G401.6 (cell line): ENCODE data around the gene EFR3B.
"Not testable (repeated sequence)": the region's sequence is repeated elsewhere in the genome, so short reads cannot be mapped to it uniquely, and the experiment has no call there.

Source experiments
- FAIRE-seq: peaks from 2 replicates; lab custom pipeline; 2012; peaks lifted over from hg19 to GRCh38; lab: Jason Lieb, UNC

Gene EFR3B

DNA sequence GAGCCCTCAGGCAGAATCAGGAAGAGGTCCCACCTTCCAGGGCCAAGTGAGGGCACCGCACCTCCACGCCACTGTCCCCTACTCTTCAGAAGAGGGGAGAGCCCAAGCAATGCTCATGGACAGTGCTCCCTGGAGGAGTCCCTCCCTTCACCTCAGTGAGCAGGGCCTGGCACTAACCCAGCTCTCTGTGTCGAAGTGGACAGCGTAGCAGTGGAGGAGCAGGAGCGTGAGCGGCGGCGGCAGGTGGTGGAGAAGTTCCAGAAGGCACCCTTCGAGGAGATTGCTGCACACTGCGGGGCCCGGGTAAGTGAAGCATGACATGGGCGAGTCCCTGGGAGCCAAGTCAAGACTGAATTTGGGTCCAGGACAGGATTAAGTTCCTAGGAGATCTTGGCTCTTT is 109.8 kb downstream of the EFR3B start:
- FAIRE-seq, result no peak

DNA sequence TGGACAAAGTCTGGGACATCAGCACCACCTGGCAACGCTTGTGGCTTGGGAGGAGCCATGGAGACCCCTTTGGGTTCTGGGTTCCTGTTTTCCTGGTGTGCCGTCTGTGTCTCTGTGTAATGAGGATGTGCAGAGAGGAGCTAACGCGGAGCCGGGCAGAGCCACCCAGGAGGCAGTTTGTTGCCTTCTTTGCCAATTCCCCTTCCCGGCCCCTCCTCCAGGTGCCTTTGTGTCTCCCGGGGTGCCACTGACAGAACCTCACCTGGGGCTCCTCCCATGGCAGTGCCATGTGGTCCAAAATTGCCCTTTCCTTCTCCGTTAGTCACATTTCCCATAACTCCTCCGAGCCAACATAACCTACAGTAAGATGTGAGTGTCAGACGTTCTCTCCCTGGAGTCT is 113.5 kb downstream of the EFR3B start:
- FAIRE-seq, result no peak

DNA sequence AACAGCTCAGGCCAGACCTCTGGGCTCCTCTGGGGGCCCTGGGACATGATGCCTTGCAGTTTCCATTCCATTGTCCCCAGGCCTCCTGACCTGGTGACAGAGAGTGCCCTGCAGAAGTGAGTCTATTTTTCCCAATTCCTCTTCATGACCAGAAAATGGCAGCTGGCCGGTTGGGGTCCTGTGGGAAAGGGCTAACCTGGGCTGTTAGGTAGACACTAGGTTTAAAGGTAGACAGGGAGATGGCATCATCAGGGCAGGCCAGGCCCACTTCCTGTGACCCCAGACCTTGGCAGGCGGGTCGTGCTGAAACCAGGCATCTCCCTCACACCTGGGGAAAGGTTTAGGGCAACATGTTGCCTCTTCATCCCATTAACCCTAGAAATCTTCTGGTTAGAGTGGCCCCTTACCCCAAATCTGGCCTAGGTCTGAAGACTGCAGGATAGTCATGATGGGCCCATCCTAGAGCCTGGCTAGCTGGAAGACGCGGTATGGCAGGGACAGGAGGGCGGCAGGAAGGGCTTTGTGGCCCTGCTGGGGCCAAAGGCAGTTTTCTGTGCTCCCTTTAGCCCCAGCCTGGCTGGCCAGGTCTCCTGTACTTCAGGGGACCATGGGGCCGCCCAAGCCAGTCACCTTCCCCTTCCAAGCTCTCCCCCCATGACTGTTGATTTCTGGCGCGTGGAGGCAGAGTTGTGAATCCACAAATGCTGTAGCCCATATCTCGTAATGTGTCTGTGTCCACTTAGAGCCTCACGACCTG is 116.4 kb downstream of the EFR3B start:
- FAIRE-seq, result no peak

DNA sequence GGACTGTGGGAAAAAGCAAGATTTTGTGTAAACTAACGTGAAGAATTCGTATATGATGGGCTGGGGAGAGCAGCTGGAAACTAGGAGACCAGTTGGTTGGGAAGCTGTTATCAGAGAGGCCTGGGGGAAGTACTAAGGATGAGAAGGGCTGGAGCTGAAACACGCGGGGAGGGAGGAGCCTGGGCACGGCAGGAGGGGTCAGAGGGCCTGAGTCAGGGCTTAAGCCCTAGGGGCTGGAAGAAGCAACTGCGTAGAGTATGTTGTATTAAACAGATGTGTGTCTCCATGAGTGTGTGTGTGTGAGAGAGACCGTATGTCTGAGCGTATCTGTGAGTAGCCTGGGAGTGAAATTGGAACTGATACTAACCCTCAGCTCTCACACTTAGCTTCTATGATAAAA is 118.1 kb downstream of the EFR3B start:
- no peak for FAIRE-seq

DNA sequence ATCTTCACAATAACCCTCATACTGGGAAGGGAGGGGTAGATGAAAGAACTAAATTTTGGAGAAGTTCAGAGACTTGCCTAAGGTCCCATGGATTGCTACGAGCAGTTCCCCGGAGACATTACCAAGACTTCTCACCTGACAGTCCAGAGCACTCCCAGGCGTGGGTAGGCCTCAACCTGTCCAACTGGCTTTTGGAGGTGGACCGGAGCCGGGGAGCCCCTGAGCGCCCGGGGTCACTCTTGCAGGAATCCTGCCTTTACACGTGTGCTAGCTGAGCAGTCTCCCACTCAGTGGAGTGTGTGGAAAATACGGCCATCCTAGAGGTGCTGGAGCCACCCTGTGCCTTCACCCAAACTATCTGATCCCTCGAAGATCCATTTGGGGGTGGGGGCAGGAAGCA is 118.5 kb downstream of the EFR3B start:
- no peak for FAIRE-seq

DNA sequence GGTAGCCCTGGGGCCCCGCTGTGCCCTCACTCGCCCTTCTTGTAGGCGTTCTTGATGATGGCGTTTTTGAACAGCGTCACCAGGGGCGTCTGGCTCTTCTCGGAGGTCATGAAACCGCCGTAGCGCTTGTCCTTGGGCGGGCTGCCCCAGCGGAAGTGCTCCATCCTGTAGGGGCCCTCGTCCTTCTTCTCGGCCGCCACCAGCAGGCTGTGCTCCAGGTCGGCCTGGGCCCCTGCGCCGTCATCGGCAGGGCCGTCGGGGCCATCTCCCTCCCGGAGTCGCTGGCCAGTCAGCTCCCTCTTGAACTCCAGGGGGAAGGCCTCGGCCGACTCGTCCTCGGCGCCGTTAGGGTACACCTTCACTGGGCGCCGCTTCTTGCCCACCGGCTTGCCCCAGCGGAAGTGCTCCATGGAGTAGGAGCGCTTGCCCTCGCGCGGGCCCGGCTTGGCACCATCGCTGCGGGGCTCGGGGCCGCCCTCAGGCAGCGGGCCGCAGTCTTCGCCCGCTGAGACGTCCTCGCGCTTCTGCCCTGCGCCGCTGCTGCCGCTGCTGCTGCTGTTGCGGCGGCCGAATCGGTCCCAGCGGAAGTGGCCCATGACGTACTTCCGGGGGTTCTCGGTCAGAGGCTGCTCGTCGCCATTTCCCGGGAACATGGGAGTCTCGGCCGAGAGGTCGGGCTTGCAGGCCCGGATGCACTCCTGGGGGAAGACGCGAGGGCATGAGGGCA is 119.3 kb downstream of the EFR3B start:
- FAIRE-seq, result no peak

DNA sequence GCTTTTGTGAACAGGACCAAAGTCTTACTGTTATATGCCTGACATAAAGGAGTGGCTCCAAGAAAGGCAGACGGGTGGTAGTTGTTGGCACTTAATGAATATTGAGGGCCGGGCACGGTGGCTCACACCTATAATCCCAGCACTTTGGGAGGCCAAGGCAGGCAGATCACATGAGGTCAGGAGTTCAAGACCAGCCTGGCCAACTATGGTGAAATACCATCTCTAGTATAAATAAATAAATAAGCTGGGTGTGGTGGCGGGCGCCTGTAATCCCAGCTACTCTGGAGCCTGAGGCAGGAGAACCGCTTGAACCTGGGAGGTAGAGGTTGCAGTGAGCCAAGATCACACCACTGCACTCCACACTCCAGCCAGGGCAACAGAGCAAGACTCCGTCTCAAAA is 120.2 kb downstream of the EFR3B start:
- not testable (repeated sequence) for FAIRE-seq

DNA sequence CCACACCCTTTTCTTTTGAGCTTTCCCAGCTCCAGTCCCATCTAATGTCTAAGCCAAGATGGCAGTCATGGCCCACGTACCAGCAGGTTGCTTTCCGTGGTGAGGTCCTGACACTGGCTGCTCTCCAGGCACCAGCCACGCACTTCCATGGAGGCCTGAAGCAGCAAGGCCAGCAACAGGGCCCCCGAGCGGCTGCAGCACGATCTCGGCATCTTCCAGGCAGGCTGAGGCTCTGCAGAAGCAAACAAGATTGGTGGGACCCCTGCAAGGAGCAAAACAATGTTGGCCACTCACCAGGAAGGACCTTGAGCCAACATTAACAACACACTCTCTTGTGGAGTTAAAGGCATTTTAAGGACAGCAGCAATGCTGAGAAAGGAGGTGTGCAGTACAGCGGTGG is 122.7 kb downstream of the EFR3B start:
- no peak for FAIRE-seq

DNA sequence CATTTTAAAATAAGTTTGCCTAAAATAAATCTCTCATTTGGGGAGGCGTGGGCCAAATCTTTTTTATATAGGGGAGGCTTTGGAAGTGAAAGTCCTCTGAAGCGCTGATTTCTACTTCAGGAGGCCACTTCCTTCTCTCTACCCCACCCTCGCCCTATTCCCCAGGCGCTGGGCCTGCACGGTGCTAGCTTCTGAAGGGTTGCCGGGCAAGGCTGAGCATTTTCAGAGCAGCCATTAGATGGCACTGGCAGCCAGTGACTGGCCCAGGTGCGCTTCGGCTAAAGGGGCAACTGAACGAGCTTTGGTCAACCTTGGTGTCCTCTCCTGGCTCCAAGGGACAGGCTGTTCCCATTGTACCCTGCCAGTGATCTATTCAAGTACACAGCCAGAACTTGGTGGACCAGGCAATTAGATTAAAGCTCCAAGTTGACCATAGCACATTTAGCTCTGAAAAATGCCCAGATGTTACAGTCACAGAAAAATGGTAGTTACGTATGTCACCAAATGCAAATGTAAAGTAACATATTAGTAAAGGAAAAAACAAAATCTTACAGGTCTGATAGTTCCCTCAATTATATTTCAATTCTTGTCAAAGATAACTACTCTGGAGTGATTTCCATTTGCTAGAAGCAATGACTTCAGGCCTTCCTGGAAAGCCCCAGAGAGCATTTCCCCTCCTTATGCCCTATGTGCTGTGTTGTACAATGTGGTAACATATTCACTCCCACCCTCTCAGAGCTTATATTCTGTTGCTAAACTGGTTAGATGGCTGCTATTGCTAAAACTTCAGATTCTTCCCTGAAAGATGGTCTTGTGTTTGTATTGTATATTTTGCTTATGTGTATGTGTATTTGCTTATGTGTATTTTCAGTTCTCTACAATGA is 124.4 kb downstream of the EFR3B start:
- FAIRE-seq, result no peak

DNA sequence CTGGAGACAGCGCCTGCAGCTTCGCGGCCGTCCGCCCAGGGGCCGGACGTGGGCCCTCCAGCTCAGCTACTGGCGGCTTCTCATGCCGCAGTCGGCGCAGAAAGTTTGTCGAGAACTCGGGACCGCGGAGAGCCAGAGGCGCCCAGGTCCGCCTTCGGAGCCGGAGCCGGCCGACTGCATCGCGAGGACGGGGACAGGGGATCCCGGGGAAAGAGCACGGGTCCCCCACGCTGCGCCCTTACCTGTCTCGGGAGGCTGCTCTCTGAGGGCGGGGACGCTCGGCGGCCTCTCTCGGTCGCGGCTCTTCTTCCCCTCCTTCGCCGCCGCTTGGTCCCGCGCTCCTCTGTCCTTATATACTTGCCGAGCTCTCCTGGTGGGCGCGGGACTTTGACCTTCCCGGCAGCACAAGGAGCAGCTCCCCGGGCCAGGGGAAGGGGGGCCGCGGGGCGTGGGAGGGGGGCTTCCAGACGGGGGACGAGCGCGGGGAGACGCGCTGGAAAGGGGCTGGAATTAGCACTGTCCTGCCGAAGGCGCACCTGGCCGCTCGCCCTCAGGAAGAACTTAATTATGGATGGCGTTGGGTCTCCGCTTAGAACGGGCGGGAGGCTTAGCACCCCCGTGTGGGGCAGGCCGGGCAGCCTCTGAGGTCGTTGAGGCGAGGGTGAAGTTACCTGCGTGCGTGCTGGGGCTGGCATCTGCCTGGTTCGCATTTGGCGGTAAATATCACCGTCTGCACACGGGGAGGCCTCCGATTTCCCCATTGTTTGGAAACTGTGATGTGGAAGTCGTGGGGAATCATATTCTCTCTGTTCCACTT is 126.6 kb downstream of the EFR3B start, which contains the start of gene POMC:
Gene POMC, minus strand, starts transcription at position 325 of the 817 bp plus-strand sequence. CDS start 3,808 bp downstream, outside the sequence.
- no peak for FAIRE-seq

DNA sequence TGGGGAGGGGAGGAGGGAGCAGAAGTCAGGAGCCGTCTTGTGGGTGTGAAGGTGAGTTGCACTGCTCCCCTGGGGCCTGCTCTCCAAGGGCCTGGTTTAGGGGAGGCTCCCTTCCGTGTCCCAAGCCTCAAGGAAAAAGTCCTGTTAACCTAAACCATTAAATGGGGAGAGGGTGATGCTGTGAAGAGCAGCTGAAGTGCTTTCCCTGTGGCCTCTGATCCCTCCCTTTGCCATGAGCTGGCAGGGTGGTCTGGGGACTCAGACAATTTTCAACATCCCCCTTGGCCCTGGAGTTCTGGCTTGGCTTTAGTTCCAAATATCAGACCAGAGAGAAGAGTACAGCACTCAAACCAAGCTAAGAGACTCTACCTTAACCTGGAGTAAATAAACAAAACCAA is 127.2 kb downstream of the EFR3B start:
- no peak for FAIRE-seq

DNA sequence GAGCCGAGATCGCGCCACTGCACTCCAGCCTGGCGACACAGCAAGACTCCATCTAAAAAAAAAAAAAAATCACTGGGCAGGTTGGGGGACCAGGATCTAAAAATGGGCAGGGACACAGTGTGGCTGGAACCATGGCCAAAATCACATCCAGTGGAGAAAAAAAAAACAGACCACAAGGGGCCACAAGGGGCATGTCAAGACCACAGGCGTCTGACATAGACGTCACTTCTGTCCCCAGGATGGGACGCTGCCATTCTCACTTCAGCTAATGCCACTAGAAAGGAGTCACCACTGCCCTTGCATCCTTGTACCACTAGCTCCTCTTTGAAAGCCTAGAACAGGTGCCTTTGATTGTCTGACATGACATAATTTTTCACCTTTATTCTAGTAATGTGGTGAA is 129.0 kb downstream of the EFR3B start:
- FAIRE-seq, result no peak

DNA sequence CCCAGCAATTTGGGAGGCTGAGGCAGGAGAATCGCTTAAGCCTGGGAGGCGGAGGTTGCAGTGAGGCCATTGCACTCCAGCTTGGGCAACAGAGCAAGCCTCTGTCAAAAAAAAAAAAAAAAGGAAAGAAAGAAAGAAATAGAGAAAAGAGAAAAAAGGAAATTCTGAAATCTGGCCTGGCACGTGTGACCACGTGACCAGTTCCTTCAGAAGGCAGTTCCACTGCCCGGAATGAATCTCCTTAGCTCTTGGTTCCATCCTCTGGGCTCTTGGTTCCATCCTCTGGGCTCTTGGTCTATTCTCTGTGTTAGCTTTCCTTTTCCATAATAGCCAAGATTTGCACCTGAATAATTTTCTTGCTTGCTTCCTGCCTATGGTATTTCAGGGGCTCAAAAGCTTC is 131.8 kb downstream of the EFR3B start:
- FAIRE-seq, result no peak

DNA sequence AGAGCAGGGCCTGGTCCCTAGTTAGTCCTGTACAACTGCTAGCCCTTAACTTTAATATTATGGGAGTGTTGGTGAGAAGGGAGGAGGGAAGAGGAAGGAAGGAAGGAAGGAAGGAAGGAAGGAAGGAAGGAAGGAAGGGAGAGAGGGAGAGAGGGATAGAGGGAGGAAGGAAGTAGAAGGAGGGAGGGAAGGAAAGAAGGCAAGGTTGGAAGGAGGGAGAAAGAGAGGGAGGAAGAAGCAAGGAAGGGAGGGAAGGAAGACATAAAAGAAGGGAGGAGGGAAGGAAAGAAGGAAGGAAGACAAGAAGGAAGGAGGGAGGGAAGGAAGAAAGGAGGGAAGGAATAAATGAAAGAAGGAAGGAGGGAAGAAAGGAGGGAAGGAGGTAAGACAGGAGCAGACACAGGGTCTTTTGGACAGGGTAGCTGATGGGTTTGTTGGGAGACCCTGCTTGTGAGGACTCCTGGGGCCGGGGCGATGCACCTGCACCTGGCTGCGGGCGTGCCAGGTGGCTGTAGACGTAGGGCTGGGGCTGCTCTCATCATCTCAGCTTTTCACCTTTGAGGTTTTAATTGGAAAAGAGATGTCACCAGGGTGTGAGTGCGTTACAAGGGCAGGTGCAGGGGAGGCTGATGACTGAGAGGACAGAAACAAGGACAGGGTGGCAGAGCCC is 132.5 kb downstream of the EFR3B start:
- no peak for FAIRE-seq

DNA sequence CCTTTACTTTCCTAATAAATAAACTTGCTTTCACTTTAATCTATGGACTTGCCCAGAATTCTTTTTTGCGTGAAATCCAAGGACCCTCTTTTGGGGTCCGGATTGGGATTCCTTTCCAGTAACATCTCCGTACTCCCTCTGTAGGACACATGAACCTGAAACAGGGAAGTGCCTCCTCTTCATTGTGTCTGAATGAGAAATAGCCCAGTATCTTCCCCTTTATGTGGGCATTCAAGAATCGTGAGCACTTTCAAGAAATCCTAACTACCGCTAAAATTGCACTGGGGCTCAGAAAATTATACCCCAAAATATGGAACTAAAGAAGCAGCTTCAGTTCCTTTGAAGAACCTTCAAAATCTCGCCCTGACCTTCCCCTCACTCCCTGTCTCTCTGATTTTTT is 134.3 kb downstream of the EFR3B start:
- FAIRE-seq, result no peak

DNA sequence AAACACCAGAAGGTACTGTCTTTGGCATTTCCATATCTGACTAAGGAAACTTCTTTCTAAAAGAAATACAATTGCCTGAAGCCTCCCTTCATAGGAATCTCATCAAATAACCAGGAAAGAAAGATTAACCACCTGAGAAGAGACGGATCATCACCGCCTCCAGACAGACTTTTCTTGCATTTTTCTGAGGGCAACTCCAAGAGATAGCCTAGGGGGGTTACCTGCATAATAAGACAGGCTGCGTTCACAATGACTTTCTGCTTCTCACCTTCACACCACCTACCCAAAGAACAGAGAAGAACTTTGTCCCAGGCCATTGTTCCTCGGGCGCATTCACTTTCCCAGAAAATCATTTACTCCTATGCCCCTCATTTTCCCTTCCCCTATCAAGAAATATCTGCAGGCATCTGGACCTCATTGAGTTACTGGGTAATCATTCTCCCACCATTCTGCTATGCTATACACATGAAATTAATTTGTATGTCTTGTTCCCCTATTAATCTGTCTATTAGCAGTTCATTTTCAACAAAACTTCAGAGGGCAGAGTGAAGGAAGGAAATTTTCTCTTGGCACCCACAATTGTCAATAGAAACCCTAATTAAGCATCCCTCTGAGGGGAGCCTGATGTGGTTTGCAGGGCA is 134.8 kb downstream of the EFR3B start:
- no peak for FAIRE-seq

DNA sequence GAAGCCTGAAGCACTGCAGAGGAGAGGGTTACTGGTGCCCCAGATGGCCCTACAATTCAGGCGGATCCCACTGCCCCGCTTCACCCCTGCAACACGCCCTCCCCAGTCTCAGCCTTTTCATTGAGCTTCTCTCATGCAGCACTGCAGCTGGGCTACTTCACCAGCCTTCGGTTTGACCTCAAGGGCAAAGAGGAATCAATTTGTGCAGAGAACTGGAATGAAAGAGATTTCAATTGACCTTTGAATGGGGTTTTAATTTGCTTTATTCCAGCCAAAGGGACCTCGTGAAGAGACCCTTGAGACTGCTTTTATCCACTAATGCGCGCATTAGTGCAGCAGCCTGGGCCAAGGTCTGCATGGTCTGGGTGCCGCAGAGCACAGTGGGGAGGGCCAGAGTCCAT is 135.3 kb downstream of the EFR3B start:
- FAIRE-seq, result no peak

DNA sequence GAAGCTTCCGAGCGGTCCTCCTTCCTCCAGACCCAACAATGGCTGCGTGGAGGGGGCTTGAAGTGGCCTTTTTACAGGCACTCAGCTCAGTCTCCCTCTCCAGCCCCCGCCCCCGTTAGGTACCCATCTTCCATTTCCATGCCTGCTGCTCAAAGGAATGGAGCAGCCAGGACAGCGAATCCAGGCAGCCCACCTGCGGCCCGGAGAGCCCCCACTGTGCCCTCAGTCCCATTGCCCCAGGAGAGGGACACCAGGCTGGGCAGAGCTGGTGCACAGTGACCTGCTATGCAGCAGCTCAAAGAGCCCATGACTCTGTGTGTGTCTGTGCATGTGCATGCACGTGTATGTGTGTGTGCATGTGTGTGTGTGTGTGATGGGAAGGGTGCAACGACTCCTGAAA is 137.1 kb downstream of the EFR3B start:
- no peak for FAIRE-seq

DNA sequence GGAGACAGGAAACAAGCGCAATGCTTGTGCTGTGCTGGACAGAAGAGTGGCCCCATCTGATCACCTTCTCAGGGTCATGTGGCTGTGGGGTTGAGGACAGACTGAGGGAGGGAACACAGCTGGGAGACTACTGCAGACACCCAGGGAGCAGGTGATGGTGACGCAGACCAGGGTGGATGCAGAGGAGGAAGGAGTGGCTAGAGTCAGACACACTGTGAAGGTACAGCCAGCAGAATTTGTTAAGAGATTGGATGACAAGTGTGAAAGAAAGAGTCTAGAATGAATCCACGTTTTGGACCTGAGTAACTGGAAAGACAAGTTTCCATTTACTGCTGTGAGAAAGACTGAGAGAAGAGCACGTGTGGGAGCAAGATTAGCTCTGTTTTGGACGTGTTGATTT is 142.4 kb downstream of the EFR3B start:
- no peak for FAIRE-seq

DNA sequence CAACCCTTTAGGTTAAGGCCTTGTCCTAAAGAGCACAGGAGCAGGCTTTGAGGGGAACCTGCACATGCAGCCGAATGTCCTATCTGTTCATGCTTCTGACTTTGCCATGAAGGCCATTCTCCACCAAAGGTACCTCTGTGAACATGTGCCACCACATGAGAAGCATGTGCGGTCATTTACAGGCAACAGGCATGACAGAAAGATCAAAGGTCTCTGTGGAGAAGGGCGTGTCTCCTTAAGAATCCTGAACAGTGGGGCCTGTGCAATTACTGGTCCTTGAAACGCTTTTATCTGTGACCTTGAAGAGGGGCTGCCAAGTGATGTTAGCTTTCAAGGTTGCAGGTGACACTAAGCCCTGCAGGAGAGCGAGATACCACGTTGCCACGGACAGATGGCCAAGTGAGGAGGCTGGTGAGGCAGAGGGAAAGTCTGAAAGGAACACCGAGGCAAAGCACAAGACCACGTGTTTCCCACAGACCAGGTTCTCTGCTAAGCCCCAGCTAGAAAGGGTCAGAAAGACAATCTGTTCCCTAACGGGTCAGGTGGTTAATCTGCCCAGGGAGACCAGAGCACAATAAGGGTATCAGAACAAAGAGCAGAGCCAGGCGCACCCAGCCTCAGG is 146.0 kb downstream of the EFR3B start:
- FAIRE-seq, result no peak
